Hepatocyte (in vitro differentiated cells): Measurements from ENCODE around the gene TAL2. TPM values are rescaled to one million over a fixed set of nuclear protein-coding genes. Genes with fewer than 3 reads are reported as not detected.

Experiments
- DNase-seq: peaks from one replicate; pipeline ENCODE4 v3.0.0-alpha.2; 2016; ENCODE audit warnings: low spot score
- H2AFZ ChIP-seq: fragments of 200-600 bp; sonication (generic); 2 replicates; pipeline ENCODE4 v1.6.0; 2016; ENCODE audit warnings: antibody characterized with exemption, mild to moderate bottlenecking
- H3K27ac ChIP-seq: fragments of 200-600 bp; sonication (generic); 2 replicates; pipeline ENCODE4 v1.5.1; 2016; ENCODE audit warnings: mild to moderate bottlenecking
- H3K27me3 ChIP-seq: fragments of 200-600 bp; sonication (generic); 2 replicates; pipeline ENCODE4 v1.6.1; 2016
- H3K36me3 ChIP-seq: fragments of 200-600 bp; sonication (generic); replicated peaks from 2 replicates; pipeline ENCODE4 v1.5.1; 2016; ENCODE audit warnings: low read depth; ENCODE audit not compliant: insufficient read depth
- H3K4me1 ChIP-seq: fragments of 200-600 bp; sonication (generic); 2 replicates; pipeline ENCODE4 v1.5.1; 2016; ENCODE audit warnings: mild to moderate bottlenecking, moderate library complexity; ENCODE audit not compliant: insufficient read depth
- H3K4me2 ChIP-seq: fragments of 200-600 bp; sonication (generic); 2 replicates; pipeline ENCODE4 v1.6.0; 2016
- H3K4me3 ChIP-seq: fragments of 200-600 bp; sonication (generic); 2 replicates; pipeline ENCODE4 v1.5.1; 2016; ENCODE audit warnings: mild to moderate bottlenecking
- H3K79me2 ChIP-seq: fragments of 200-600 bp; sonication (generic); 2 replicates; pipeline ENCODE4 v1.6.0; 2017; ENCODE audit warnings: mild to moderate bottlenecking
- H3K9me2 ChIP-seq: fragments of 200-600 bp; sonication (generic); replicated peaks from 2 replicates; pipeline ENCODE4 v1.6.0; 2017; ENCODE audit warnings: mild to moderate bottlenecking; ENCODE audit not compliant: insufficient read depth
- H3K9me3 ChIP-seq: fragments of 200-600 bp; sonication (generic); 2 replicates; pipeline ENCODE4 v1.5.1; 2016; ENCODE audit warnings: low read depth, mild to moderate bottlenecking
- H4K20me1 ChIP-seq: fragments of 200-600 bp; sonication (generic); 2 replicates; pipeline ENCODE4 v1.6.0; 2016; ENCODE audit warnings: mild to moderate bottlenecking; ENCODE audit not compliant: insufficient read depth, poor library complexity, severe bottlenecking
- EZH2 ChIP-seq: fragments of 200-600 bp; sonication (generic); IDR thresholded peaks from 2 replicates; pipeline ENCODE4 v1.6.1; 2016; ENCODE audit warnings: antibody characterized with exemption, mild to moderate bottlenecking, borderline replicate concordance
- EZH2phosphoT487 ChIP-seq: fragments of 200-600 bp; sonication (generic); IDR thresholded peaks from one replicate; pipeline ENCODE4 v1.6.1; 2018; ENCODE audit warnings: antibody characterized with exemption, mild to moderate bottlenecking, low read depth, moderate library complexity; ENCODE audit not compliant: unreplicated experiment, severe bottlenecking
- WGBS: methylation state at CpG from one replicate; pipeline ENCODE4 v1.1.6; 2016; ENCODE audit warnings: low lambda C conversion rate; ENCODE audit errors: missing lambda C conversion rate; 5-methylcytosine and 5-hydroxymethylcytosine counted together
- polyA plus RNA-seq: library from polyadenylated mRNA; unstranded; fragments of >200 nt; fragmentation: Nextera tagmentation; extraction: Ambion mirVana; gene quantifications from 2 replicates; pipeline ENCODE4 v1.2.1, GENCODE V29; 2016
- total RNA-seq: library from RNA; depleted of rRNA; stranded (reverse); fragments of >200 nt; gene quantifications from 2 replicates; pipeline ENCODE4 v1.2.3, GENCODE V29; 2014
- TF ChIP-seq, protein P1 (sequence below): fragments of 200-600 bp; sonication (generic); IDR thresholded peaks from 2 replicates; pipeline ENCODE4 v1.5.1; 2016; ENCODE audit warnings: antibody characterized with exemption, mild to moderate bottlenecking; ENCODE audit not compliant: poor library complexity

The TAL2 gene
- total and polyA plus RNA-seq, 2 experiments from 2014 or later: not detected

DNA sequence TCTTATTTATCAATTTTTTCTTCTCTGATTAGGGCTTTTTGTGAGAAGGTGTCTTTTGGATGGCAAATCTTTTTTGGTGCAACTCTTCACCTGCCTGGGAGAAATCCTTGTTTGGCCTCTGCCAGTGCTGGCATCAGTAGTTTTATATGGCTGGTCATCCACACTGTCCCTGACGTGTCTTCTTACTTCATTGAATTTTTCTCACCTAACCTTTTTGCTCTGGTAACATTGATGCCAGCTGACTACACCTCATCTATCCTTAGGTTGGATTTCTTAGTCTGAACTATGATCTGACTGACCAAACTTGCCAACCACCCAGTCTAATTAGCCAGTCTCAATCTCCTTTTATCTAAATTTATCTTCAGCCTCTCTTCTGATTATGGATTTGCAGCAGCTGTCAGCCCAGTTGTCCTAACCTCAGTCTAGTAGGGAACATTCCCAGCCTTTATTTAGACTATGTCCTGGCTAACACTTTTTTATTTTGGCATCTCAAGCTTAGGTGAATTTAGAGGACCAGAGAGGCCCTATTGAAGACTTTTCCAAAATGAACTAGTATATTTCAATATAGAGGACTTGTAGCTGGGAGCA lies 21.5 kb downstream of the TAL2 start:
- no peaks in the 10 kb centered on the region for H3K27me3 ChIP-seq
- no peak for DNase-seq
- TF ChIP-seq EZH2phosphoT487 (no peak), EZH2 (no peak)
- TF ChIP-seq, protein P1, sequence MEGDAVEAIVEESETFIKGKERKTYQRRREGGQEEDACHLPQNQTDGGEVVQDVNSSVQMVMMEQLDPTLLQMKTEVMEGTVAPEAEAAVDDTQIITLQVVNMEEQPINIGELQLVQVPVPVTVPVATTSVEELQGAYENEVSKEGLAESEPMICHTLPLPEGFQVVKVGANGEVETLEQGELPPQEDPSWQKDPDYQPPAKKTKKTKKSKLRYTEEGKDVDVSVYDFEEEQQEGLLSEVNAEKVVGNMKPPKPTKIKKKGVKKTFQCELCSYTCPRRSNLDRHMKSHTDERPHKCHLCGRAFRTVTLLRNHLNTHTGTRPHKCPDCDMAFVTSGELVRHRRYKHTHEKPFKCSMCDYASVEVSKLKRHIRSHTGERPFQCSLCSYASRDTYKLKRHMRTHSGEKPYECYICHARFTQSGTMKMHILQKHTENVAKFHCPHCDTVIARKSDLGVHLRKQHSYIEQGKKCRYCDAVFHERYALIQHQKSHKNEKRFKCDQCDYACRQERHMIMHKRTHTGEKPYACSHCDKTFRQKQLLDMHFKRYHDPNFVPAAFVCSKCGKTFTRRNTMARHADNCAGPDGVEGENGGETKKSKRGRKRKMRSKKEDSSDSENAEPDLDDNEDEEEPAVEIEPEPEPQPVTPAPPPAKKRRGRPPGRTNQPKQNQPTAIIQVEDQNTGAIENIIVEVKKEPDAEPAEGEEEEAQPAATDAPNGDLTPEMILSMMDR: no peak
- H3K27ac ChIP-seq: no peak overlapping the region
- H3K79me2 ChIP-seq: no peaks in the 10 kb centered on the region
- H2AFZ ChIP-seq: no peak overlapping the region
- H3K9me3 ChIP-seq: no peaks in the 10 kb centered on the region
- H3K36me3 ChIP-seq: no peaks in the 10 kb centered on the region
- no peaks in the 10 kb centered on the region for H3K4me1 ChIP-seq
- H4K20me1 ChIP-seq: no peaks in the 10 kb centered on the region
- WGBS: 69% methylated on average over 1 of the region's 1 CpG
- no peaks in the 10 kb centered on the region for H3K9me2 ChIP-seq
- no peak overlapping the region for H3K4me3 ChIP-seq
- H3K4me2 ChIP-seq: no peak overlapping the region

DNA sequence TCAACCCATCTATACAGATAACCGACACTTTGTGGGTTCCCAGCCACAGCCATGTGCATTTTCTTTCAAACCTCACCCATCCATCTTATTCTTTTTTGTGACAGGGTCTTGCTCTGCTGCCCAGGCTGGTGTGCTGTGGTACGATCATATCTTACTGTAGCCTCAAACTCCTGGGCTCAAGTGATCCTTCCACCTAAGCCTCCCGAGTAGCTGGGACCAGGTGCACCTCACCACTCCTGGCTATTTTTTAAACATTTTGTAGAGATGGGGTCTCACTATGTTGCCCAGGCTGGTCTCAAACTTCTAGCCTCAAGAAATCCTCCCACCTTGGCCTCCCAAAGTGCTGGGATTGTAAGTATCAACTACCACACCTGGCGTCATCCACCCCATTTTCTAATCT lies 24.7 kb downstream of the TAL2 start:
- H3K4me2 ChIP-seq: no peak overlapping the region
- H3K9me2 ChIP-seq: no peaks in the 10 kb centered on the region
- no peak overlapping the region for H3K4me3 ChIP-seq
- no peak for DNase-seq
- H2AFZ ChIP-seq: no peak overlapping the region
- TF ChIP-seq, protein P1: no peak
- TF ChIP-seq EZH2phosphoT487 (no peak), EZH2 (no peak)
- 92% methylated on average over 4 of the region's 4 CpGs for WGBS
- no peaks in the 10 kb centered on the region for H3K4me1 ChIP-seq
- no peak overlapping the region for H3K27ac ChIP-seq
- no peaks in the 10 kb centered on the region for H3K9me3 ChIP-seq
- peaks cover 4% of the 10 kb centered on the region for H3K27me3 ChIP-seq
- no peaks in the 10 kb centered on the region for H3K79me2 ChIP-seq
- H4K20me1 ChIP-seq: no peaks in the 10 kb centered on the region
- no peaks in the 10 kb centered on the region for H3K36me3 ChIP-seq

DNA sequence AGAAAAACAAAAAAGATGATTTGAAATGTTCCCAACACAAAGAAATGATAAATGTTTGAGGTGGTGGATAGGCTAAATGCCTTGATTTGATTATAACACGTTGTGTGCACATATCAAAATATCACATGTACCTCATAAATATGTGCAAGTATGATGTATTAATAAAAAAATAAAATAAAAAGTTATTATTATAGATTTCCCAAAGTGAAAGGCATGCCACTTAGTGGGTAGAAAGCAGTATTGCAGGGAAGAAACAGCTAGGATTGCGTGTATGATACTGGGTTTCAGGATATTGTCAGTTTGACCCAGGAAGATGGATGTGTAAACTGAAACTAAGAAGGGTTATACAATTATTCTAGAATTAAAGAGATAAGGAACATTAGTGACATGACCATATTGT lies 28.5 kb downstream of the TAL2 start:
- H2AFZ ChIP-seq: no peak overlapping the region
- TF ChIP-seq EZH2phosphoT487: no peak
- TF ChIP-seq, protein P1: peak; percentile 58
- TF ChIP-seq EZH2: no peak
- peaks cover 21% of the 10 kb centered on the region for H3K27me3 ChIP-seq
- H3K36me3 ChIP-seq: no peaks in the 10 kb centered on the region
- no peak overlapping the region for H3K4me2 ChIP-seq
- no peak overlapping the region for H3K27ac ChIP-seq
- no peak overlapping the region for H3K4me3 ChIP-seq
- DNase-seq: no peak
- no peaks in the 10 kb centered on the region for H3K79me2 ChIP-seq
- H3K9me3 ChIP-seq: no peaks in the 10 kb centered on the region
- H3K9me2 ChIP-seq: no peaks in the 10 kb centered on the region
- WGBS: 45% methylated on average over 2 of the region's 2 CpGs
- H3K4me1 ChIP-seq: peaks cover 2% of the 10 kb centered on the region
- H4K20me1 ChIP-seq: no peaks in the 10 kb centered on the region
